Cardiac fibroblast (primary cell): ENCODE data around the gene PRR15L.

Experiments
- DNase-seq, 2 donors: peaks; one replicate each; pipeline versions ENCODE4 v3.0.0 to v3.0.0-alpha.2; 2010; ENCODE audit warnings: low read depth in 2 of 2
- H3K4me3 ChIP-seq, 2 donors: replicated peaks in 1 of 2; 1 replicate in 1 of 2; 2 replicates in 1 of 2; pipeline ENCODE4 v1.5.1; 2011; ENCODE audit warnings: low read depth in 2 of 2, low read length in 2 of 2, mild to moderate bottlenecking in 2 of 2, moderate library complexity in 1 of 2
- CTCF ChIP-seq: IDR thresholded peaks from one replicate; pipeline ENCODE4 v1.5.1; 2011; ENCODE audit warnings: low read depth, mild to moderate bottlenecking, low read length, inconsistent platforms

PRR15L gene

DNA sequence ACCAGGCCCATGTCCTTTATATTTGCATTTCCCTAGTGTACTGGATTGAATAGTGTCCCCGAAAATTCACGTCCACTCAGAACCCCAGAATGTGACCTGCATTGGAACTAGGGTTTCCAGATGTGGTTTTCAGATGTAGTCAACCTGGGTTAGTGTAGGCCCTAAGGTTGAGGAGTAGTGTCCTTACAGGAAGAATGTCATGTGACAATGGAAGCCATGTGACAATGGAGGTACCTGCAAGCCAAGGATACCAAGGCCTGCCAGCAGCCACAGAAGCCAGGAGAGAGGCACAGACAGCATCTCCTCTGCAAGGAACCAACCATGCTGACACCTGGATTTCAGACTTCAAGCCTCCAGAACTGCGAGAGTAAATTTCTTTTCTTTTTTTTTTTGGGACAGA is 5.2 kb upstream of the PRR15L start:
- no peak overlapping the region for H3K4me3 ChIP-seq
- no peak for TF ChIP-seq CTCF
- no peak for DNase-seq

DNA sequence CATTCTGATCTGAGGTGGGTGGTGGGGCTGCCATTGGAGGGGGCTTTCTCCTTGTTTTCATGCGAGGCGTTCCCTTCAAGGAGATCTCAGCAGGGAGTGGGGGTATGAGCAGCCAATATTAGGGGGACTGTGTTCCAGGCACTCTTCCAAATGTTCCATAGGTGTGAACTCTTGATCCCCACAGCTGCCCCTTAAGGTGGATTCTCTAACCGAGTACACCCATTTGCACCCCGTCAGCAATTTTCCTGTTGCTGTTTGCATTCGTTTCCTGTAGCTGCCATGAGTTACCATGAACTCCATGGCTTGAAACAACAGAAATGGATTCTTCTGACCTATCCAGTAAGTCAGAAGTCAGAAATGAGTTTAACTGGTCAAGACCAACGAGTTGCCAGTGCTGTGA is 3.7 kb upstream of the PRR15L start:
- no peak for DNase-seq
- H3K4me3 ChIP-seq = no peak overlapping the region
- no peak for TF ChIP-seq CTCF

DNA sequence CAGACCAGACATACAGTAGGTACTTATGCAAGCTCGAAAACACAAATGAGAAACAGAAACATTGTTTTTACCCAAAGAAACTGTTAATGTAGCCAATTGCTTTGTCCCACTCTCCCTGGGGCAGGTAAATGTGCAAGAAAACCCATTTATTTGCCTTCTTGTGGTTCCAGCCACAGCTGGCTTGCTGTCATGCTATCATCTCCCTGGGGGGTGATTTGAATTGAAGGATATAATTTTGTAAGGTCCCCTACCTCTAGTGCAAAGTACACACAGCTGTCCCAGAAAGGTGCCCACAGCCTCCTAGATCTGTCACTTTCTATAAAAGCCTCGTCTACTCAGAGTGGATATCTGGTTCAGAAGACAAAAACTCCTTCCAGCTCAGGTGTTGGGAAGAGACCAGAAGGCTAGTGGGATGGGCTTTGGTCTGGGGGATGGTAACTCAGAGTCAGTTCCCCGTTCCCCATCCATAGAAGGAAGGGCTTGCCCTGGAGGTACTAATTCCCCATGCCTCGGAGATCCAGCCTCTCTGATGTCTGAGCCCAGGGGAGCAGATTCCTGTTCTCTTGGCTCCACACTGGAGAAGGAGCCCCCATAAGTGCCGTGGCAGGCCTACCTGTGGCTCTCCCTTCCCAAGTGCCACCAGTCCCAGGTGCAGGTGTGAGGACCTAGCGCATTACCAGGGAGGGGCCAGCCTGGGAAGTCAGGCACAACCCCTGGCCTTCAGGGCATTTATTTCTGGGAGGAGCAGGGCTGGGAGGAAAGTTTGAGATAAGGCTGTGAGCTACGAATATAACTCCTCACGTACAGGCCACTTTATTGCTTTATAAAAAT is 2.4 kb upstream of the PRR15L start:
- no peak for TF ChIP-seq CTCF
- no peak overlapping the region for H3K4me3 ChIP-seq
- no peak for DNase-seq

DNA sequence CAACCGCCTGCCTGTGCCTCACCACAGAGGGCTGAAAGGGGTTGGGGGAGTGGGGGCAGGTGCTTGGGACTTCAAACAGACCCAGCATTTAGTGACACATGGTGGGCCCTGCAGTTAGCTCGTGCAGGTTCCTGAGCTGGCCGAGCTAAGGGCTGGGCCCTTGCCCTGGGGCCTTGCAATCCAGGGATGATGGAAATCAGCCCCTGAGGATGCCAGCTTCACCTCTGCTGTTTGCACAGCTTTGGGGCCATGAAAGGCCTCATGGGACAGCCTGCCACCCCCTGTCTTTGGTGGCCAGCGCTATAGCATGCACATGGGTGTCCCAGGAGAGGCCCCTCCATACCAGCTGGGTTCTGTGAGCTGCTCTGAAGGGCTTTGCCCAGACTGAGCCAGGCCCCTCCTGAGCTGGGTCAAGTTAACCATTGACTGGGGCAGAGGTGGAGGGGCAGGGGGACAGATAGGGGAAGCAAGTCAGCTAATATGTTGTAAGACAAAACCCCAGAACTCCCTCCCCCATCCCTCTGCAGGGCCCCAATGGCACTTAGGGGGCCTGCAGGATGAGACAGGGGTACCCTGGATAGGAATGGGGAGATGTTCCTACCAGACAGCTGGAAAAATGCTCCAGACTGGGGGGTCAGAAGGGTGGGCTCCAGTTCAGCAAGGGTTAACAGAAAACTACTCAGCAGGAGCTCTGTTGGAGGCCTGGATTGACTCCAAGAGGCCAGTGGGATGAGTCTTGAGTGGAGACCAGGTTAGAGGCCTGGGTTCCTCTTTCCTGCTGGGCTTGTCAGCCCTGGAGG is 692 bp downstream of the PRR15L start:
- DNase-seq = no peak
- H3K4me3 ChIP-seq = no peak overlapping the region
- TF ChIP-seq CTCF = no peak

DNA sequence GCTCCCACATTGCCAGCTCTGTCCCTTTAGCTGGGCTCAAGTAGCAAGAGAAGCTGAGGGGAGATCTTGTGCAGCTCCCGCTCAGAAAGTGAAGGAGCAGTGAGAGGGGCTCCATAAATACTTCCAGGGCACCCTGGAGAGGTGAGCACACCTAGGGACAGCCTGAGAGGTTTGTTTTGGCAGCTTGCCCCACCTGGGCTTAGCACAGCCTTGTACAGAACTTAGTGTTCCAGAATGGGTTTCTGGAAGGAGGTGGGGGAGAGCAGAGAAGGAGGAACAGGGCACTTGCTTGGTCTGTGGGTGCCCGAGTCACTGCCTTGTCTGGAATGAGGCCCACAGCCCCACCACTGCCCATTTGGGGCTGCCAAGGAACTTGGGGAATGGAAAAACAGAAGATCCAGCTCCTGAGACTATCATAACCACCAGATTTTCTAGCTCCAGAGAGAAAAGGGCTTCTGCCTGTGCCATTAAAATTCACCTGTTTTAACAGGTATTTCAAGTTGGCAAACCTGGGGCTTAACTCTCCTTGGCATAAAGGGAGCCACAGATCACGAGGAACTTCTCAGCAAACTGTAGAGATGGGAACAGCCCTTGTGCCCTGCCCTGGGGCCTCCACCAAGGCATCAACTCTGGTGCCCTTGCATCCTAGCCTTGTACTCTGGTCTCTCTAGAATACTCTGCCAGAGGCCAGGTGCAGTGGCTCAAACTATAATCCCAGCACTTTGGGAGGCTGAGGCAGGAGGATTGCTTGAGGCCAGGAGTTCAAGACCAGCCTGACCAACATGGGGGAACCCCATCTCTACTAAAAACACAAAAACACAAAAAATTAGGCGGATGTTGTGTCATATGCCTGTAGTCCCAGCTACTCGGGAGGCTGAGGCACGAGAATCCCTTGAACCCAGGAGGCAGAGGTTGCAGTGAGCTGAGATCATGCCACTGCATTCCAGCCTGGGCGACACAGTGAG is 1.9 kb downstream of the PRR15L start:
- no peak for TF ChIP-seq CTCF
- DNase-seq = no peak
- no peak overlapping the region for H3K4me3 ChIP-seq

DNA sequence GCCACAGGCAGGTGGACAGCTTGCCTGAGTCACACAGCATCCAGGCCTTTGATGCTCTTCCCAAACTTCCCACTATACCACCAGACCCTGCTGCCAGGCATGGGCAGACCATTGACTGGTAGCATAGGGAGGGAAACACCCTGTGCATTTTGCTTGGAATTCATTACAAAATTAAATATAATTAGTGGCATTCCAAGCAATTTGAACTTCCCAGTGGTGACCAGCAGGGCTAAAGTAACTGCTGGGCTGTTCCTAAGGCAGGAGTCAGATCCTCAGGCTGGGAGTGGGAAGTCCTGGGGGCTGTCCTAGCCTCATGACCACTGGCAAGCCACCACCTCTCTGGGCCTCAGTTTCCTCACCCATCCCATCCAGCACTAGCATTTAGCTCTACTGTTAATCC is 3.8 kb downstream of the PRR15L start:
- no peak for DNase-seq
- no peak overlapping the region for H3K4me3 ChIP-seq
- TF ChIP-seq CTCF = no peak
